ENCODE data around the gene CAD. TPM values are rescaled to one million over a fixed set of nuclear protein-coding genes. Genes with fewer than 3 reads are reported as not detected.

The CAD gene
- total RNA-seq, 1 donor from 2014 or later: 28.8 TPM

DNA sequence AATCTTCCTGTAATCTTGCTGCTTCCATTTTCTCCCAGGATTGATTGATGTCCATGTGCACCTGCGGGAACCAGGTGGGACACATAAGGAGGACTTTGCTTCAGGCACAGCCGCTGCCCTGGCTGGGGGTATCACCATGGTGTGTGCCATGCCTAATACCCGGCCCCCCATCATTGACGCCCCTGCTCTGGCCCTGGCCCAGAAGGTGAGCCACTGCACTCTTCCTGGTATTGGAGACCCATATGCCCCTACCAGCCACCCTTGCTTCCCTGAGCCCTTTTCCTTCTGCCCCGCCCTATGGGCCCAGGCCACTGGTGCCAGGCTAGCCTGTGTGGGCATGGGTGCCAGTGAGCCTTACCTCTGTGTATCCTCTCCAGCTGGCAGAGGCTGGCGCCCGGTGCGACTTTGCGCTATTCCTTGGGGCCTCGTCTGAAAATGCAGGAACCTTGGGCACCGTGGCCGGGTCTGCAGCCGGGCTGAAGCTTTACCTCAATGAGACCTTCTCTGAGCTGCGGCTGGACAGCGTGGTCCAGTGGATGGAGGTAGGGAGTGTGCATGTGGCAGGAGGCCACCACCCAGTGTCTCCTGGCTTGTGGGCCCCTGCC is 20.3 kb downstream of the CAD start:
- DNase-seq: no peak
- ATAC-seq: no peak
- no peaks in the 10 kb centered on the region for H3K4me1 ChIP-seq
- TF ChIP-seq, protein P1, sequence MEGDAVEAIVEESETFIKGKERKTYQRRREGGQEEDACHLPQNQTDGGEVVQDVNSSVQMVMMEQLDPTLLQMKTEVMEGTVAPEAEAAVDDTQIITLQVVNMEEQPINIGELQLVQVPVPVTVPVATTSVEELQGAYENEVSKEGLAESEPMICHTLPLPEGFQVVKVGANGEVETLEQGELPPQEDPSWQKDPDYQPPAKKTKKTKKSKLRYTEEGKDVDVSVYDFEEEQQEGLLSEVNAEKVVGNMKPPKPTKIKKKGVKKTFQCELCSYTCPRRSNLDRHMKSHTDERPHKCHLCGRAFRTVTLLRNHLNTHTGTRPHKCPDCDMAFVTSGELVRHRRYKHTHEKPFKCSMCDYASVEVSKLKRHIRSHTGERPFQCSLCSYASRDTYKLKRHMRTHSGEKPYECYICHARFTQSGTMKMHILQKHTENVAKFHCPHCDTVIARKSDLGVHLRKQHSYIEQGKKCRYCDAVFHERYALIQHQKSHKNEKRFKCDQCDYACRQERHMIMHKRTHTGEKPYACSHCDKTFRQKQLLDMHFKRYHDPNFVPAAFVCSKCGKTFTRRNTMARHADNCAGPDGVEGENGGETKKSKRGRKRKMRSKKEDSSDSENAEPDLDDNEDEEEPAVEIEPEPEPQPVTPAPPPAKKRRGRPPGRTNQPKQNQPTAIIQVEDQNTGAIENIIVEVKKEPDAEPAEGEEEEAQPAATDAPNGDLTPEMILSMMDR (IDR thresholded peaks at IDR 0.05): no peak
- peaks cover 100% of the 10 kb centered on the region for H3K36me3 ChIP-seq
- no peak overlapping the region for H3K4me3 ChIP-seq
- H3K27me3 ChIP-seq (ENCODE audit: low read depth): no peaks in the 10 kb centered on the region
- no peaks in the 10 kb centered on the region for H3K9me3 ChIP-seq
- no peak overlapping the region for H3K27ac ChIP-seq
- intact Hi-C loops (cut with DNase I): no loop called here

DNA sequence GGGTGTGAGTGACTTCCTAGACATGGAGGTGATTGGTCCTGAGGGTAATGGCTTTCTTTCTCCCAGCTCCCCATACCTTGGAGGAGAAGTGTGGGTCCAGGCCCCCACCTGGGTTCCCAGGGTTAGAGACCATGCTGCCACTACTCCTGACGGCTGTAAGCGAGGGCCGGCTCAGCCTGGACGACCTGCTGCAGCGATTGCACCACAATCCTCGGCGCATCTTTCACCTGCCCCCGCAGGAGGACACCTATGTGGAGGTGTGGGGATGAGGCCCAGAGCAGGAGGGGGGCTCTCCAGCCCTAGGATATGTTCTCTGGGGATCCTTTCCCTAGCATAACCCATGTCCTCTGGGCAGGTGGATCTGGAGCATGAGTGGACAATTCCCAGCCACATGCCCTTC is 21.8 kb downstream of the CAD start:
- DNase-seq (no peak), ATAC-seq (no peak)
- TF ChIP-seq, protein P1 (IDR thresholded peaks at IDR 0.05): no peak
- H3K9me3 ChIP-seq: no peaks in the 10 kb centered on the region
- H3K4me1 ChIP-seq: no peaks in the 10 kb centered on the region
- H3K4me3 ChIP-seq: no peak overlapping the region
- H3K27me3 ChIP-seq (ENCODE audit: low read depth): no peaks in the 10 kb centered on the region
- H3K27ac ChIP-seq: no peak overlapping the region
- intact Hi-C loops (cut with DNase I): no loop called here
- H3K36me3 ChIP-seq: peaks cover 100% of the 10 kb centered on the region

DNA sequence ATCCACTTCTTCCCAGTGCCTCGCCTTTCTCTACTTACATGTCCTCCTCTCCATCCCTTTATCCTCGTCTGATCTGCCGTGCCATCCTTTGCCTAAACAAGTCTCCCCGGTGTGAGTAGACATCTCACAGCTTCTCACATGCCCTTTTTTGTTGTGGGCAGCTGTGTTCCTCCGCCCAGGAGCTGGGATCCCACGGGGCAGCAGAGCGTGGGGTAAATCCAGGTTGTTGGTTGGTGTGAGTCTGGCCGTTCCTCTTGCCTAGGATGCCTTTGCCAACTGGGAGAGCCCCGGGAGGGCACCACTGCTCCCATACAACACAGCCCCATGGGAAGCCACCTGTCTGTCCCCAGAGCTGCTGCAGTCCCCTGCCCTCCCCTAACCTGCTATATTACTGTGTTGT is 23.2 kb downstream of the CAD start:
- H3K9me3 ChIP-seq: no peaks in the 10 kb centered on the region
- H3K27ac ChIP-seq: no peak overlapping the region
- H3K36me3 ChIP-seq: peaks cover 92% of the 10 kb centered on the region

DNA sequence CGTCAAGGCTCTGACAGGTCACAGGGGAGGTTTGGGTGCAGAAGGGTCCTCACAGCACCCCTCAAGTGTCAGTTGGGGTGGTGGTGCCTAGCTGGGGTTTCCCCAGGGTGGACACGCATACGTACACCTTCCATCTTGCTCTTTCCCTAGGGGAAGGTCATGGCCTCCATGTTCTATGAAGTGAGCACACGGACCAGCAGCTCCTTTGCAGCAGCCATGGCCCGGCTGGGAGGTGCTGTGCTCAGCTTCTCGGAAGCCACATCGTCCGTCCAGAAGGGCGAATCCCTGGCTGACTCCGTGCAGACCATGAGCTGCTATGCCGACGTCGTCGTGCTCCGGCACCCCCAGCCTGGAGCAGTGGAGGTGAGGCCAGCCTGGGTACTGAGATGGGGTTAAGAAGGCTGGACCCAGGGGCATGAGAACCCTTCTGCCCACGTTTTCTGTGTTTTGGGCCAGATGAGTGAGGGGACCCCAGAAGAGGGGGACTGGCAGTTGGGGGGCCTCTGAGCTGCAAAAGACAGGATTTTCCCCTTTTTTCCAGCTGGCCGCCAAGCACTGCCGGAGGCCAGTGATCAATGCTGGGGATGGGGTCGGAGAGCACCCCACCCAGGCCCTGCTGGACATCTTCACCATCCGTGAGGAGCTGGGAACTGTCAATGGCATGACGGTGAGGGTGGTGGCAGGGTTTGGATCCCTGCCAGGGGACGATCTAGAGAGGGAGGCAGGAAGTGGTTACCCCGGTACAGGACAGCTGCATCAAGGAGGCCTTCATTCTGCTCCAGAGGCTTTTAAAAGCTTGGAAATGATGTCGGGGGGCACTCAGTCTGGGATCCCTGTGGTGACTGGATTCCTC is 24.8 kb downstream of the CAD start:
- no peak overlapping the region for H3K27ac ChIP-seq
- H3K4me3 ChIP-seq: no peak overlapping the region
- H3K27me3 ChIP-seq (ENCODE audit: low read depth): no peaks in the 10 kb centered on the region
- H3K4me1 ChIP-seq: no peaks in the 10 kb centered on the region
- no peaks in the 10 kb centered on the region for H3K9me3 ChIP-seq
- TF ChIP-seq, protein P1 (IDR thresholded peaks at IDR 0.05): no peak
- H3K36me3 ChIP-seq: peaks cover 76% of the 10 kb centered on the region
- ATAC-seq (no peak), DNase-seq (no peak)
- intact Hi-C loops (cut with DNase I): no loop called here

More for the DNA sequence above, 23.2 kb downstream of the CAD start:
- ATAC-seq (no peak), DNase-seq (no peak)
- intact Hi-C loops (cut with DNase I): no loop called here
- Histone ChIP-seq H3K4me3 (no peak overlapping the region), H3K27me3 (ENCODE audit: low read depth) (no peaks in the 10 kb centered on the region), H3K4me1 (no peaks in the 10 kb centered on the region)
- TF ChIP-seq, protein P1 (IDR thresholded peaks at IDR 0.05): no peak

DNA sequence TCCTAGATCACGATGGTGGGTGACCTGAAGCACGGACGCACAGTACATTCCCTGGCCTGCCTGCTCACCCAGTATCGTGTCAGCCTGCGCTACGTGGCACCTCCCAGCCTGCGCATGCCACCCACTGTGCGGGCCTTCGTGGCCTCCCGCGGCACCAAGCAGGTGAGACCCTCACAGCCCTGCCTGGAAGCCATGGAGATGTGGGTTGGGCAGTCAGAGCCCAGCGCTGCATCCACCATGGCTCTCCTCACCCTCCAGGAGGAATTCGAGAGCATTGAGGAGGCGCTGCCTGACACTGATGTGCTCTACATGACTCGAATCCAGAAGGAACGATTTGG is 25.4 kb downstream of the CAD start:
- no peaks in the 10 kb centered on the region for H3K9me3 ChIP-seq
- H3K27ac ChIP-seq: no peak overlapping the region
- H3K4me1 ChIP-seq: no peaks in the 10 kb centered on the region
- H3K27me3 ChIP-seq (ENCODE audit: low read depth): no peaks in the 10 kb centered on the region
- H3K36me3 ChIP-seq: peaks cover 70% of the 10 kb centered on the region
- no peak for ATAC-seq
- TF ChIP-seq, protein P1 (IDR thresholded peaks at IDR 0.05): no peak
- intact Hi-C loops (cut with DNase I): no loop called here
- no peak overlapping the region for H3K4me3 ChIP-seq
- DNase-seq: no peak
